Mesenteric fat pad (tissue), 1 donor: Measurements from ENCODE around the gene OVOL3. TPM values are rescaled to one million over a fixed set of nuclear protein-coding genes. Genes with fewer than 3 reads are reported as not detected.
A peak's percentile ranks its signal among the peaks of the same experiment; 100 is the strongest.
"Not testable (repeated sequence)": the region's sequence is repeated elsewhere in the genome, so short reads cannot be mapped to it uniquely, and the experiment has no call there.

Experiments
- DNase-seq: peaks from one replicate; pipeline ENCODE4 v3.0.0-alpha.2; 2020; ENCODE audit warnings: low spot score
- total RNA-seq: library from RNA; stranded (reverse); fragmentation: NEBNext Ultra II Directional; extraction: Animal tissue kit (Norgen Biotek cat#: 25700); gene quantifications from one replicate; pipeline ENCODE4 v1.2.1, GENCODE V29; 2021
- donor health status: DM: yes; HTN: yes; CAD: no.

OVOL3 gene
- total RNA-seq, 1 donor from 2014 or later: not detected

DNA sequence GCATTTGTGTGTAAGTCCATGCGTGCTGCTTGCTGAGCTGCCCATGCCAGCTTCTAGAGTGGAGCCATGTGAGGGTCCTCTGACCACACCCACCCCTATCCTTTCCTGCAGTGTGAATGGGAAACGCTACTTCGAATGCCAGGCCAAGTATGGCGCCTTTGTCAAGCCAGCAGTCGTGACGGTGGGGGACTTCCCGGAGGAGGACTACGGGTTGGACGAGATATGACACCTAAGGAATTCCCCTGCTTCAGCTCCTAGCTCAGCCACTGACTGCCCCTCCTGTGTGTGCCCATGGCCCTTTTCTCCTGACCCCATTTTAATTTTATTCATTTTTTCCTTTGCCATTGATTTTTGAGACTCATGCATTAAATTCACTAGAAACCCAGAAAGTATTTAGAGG lies 14.6 kb downstream of the OVOL3 start:
- DNase-seq: no peak

DNA sequence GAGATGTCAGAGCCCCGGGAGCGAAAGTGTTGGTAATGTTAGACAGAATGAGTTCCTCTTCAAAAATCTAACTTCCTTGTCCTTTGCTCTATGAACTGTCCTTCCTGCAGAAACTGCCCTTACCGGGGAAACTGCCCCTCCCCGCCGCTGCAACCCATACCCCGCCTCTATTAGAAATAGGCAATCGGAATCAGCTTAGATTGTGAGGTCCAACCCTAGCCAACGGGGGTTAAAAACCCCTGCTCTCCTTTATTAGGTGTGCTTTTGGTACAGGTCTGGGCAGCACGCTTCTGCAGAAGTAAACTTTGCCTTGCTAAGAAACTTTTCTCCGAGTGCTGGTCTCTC lies 17.4 kb downstream of the OVOL3 start:
- no peak for DNase-seq

DNA sequence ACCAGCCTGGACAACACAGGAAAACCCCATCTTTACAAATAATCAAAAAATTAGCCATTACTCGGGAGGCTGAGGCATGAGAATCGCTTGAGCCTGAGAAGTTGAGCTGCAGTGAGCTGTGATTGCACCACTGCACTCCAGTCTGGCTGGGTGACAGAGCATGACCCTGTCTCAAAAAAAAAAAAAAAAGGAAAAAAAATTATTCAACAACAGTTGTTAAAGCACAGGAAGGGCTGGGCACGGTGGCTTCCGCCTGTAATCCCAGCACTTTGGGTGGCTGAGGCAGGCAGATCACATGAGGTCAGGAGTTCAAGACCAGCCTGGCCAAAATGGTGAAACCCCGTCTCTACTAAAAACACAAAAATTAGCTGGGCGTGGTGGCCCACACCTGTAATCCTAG lies 20.3 kb downstream of the OVOL3 start:
- DNase-seq: not testable (repeated sequence)

DNA sequence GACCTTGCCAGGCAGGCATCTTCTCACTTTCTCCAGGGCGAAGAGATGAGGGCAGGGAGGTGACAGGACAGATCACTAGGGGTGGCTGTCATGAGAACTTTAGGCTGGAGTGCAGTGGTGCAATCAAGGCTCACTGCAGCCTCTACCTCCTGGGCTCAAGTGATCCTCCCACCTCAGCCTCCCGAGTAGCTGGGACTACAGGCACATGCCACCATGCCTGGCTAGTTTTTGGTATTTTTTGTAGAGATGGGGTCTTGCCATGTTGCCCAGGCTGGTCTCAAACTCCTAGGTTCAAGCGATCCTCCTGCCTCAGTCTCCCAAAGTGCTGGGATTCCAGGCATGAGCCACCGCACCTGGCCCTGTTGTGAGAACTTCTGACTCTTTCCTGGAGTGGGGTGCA lies 23.9 kb downstream of the OVOL3 start:
- DNase-seq: not testable (repeated sequence)

DNA sequence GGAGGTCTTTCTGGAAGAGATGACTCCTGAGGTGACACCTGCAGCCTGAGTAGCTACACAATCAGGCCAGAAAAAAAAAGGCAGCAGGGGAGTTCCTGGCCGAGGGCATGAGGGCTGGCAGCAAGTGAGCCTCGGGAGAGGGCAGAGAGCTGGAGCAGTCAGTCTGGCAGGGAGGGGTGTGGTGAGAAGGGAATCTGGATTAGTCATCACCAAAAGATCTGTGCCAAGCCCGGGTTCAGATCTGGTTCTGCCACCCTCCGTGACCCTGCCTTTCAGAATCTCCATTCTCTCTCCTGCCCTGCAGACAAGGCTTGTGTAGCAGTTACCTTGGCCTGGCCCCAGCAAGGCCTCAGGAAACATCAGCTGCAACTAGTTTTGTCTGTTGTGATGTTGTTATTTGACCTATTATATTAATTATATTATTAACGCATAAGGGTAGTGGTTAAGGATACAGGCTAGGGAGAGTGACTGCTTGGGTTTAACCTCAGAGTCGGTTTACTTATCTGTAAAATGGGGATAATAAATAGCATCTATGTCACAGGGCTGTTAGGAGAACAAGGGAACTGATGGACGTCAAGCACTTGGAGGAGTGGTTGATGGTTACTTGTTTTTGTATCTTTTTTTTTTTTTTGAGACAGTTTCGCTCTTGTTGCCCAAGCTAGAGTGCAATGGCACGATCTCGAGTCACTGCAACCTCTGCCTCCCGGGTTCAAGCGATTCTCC lies 26.2 kb downstream of the OVOL3 start:
- no peak for DNase-seq

DNA sequence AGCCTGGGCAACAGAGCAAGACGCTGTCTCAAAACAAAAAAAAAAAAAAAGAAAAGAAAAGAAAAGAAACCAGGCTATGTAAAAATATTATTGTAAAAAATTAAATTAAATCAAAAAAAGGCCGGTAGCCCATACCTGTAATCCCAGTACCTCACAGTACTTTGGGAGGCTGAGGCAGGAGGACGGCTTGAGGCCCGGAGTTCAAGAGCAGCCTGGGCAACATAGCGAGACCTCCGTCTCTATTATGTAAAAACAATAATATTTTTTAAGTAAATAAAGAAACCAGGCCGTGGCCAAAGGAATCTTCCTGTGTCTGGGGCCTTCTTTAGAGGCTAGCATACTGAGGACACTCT lies 28.2 kb downstream of the OVOL3 start:
- DNase-seq: no peak

DNA sequence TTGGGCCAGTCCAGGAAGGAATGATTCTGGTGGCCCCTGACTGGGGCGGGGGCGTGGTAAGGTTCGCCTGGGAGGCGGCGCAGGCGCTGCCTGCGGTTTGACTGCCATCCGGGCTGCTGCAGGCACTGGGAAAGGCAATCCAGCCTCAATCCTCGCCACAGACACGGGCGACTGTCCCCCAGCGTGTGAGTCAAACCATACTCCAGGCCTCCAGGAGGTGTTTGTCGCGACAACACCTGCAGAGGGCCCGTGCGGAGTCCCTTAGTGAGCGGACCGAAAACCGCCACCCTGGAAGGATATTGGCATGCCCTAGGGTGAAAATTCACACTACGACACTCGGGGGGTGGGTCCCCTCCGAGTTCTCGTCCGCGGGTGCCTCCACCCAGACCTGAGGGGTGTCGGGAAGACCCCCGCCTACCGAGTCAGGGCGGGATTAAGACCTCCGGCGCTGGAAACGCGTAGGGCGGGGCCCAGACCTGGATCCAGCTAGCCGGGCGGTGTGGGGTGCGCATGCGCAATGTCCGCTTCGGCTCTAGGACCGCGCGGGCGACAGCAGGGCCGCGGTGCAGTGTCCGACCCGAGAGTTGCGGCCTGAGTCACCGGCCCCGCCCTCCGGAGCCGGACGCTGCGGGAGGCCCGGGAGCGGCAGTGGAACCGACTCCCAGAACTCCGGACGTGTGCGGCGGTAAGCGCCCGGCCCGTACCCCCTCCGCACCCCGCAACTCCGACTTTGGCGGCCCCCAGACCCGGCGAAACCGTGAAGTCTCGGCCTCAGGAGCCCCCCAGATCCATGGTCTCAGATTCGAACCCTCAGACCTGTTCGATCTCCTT lies 28.7 kb downstream of the OVOL3 start, which contains the start of gene CAPNS1:
Gene CAPNS1 (plus strand): TSS at position 594 of the 831 bp plus-strand sequence. CDS start 946 bp downstream, outside the sequence.
- peak; percentile 100 for DNase-seq

DNA sequence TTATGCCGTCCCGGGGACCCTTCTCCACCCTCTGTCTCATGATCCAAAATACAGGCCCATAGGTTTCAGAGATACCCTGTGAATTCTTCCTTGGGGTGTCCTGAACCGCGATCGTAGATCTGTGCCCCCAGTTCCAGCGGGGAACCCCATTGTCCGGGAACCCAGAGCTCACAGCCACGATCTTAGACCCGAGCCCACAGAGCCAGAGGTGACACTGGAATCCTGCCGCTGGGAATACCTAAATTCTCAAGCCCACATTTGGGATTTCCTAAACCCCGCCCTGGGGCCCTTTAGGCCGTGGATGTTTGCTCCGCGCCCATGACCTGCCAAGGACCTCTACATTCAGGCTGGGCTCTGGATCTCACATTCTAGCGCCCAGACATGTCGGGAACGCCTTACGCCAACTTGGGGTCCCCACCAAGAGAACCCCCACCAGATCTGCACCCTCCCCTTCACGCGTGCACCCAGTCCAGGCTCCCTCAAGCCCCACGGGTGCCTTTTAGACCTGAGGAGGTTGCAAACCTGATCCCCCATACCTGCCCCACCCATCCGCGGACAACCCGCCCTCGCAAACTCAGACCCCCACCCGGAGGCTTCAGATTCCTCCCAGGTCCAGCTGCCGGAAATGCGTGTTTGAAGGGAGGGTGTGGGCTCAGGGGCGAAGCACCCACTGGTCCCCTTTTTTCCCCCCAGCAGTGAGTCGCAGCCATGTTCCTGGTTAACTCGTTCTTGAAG lies 29.5 kb downstream of the OVOL3 start:
- DNase-seq: no peak

DNA sequence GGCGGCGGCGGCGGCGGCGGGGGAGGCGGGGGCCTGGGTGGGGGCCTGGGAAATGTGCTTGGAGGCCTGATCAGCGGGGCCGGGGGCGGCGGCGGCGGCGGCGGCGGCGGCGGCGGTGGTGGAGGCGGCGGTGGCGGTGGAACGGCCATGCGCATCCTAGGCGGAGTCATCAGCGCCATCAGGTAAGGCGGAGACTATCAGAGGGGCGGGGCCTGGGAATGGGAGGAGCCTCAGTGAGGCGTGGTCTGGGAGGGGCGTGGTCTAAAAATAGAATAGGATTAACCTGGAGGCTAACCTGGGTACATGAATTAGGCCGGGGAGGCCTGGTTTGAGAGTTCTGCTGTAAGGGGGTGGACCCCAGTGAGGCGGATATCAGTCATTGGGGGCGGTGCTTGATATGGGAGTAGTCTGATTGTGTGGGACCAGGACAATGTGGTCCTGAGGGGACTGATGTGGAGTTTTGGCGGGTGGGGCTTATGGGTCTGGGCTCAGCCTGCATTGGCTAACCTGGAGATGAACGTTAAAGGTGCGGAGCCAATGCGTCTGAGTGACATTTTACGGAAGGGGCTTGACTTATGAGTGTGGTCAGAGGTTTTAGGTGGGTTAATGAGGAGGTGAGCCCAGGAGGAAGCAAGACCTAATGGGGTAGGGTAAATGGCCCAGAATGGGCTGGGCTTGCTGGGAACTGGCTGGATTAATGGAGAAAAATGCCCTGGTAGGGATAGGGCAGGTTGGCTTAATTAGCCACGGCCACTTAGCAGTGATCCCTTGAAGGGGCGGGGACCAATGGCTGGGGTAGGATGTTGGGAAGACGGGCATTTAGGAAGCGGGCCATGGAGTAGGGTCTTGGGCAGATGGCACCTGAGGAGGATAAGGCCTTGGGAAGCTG lies 30.3 kb downstream of the OVOL3 start:
- peak; percentile 94 for DNase-seq

DNA sequence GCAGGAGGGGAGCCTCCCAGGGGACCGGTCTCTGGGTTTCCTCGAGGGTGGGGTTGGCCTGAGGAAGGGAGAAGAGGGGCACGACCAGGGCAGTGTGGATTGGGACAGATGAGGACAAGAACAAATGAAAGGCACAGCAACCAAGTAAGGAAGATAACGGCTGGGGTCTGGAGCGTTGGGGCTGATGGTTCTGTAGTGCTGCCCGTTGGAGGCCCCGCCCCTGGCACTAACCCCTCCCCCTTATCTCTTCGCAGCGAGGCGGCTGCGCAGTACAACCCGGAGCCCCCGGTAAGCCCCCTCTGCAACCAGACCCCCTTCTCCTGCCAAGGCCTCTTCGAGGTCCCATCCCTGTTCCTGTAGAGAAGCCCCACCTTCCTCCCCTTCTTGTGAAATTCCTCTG lies 31.1 kb downstream of the OVOL3 start:
- no peak for DNase-seq

DNA sequence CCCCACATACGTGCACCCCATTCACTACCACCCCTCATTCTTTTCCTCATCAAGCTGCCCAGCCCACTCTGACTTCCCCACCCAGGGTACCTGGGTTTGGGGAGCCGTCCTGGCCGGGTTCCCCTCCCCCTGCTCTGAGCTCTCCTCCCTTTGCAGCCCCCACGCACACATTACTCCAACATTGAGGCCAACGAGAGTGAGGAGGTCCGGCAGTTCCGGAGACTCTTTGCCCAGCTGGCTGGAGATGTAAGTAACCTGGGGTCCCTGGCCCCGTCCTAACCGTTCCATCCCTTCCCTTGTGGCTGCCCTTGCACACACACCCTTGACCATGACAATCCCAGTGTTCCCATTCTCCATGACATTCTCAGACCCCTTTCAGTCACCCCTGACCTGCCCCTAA lies 31.6 kb downstream of the OVOL3 start:
- DNase-seq: no peak

DNA sequence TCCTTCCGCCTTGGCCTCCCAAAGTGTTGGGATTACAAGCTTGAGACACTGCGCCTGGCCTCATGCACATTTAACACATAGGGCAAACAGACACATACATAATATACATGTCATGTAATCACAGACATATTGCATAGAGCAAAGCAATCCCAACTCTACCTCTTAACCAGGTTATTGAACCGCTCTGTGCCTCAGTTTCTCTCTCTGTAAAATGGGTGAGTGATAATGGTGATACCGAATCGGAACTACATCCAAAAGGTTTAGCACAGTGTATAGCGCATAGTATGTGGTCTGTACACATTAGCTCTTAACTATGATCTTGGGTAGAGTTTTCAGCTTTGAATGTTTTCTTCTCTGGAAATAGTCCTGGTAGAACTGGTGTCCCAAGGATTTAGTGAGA lies 33.7 kb downstream of the OVOL3 start:
- no peak for DNase-seq

DNA sequence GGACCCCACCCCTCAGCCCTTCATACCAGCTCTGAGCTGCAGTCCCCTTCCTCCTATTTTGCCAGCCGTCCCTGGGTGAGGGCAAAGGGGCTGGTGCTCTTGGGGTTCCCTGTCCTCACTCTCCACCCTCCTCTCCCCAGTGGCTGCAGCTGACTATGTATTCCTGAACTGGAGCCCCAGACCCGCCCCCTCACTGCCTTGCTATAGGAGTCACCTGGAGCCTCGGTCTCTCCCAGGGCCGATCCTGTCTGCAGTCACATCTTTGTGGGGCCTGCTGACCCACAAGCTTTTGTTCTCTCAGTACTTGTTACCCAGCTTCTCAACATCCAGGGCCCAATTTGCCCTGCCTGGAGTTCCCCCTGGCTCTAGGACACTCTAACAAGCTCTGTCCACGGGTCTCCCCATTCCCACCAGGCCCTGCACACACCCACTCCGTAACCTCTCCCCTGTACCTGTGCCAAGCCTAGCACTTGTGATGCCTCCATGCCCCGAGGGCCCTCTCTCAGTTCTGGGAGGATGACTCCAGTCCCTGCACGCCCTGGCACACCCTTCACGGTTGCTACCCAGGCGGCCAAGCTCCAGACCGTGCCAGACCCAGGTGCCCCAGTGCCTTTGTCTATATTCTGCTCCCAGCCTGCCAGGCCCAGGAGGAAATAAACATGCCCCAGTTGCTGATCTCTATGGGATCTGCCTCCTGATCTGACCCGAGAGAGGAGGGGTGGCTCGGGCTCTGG lies 38.9 kb downstream of the OVOL3 start:
- DNase-seq: no peak

DNA sequence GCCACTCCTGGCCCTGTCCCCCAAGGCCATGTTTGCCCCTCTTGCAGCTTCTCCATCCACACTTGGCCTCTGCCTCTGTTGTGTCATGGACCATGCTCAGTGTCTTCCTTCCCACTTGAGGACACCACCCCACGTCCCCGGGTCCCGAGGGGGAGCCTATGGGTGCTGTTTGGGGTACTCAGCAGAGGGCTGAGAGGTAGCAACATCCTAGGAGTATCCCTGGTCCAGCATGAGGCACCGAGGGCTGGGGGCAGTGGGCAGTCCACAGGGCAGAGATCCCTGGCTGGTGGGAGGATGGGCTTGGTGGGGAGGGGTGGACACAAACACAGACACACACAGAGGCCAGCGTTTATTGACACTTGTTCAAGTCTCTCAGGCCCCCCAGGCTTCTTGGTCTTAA lies 39.6 kb downstream of the OVOL3 start:
- no peak for DNase-seq

DNA sequence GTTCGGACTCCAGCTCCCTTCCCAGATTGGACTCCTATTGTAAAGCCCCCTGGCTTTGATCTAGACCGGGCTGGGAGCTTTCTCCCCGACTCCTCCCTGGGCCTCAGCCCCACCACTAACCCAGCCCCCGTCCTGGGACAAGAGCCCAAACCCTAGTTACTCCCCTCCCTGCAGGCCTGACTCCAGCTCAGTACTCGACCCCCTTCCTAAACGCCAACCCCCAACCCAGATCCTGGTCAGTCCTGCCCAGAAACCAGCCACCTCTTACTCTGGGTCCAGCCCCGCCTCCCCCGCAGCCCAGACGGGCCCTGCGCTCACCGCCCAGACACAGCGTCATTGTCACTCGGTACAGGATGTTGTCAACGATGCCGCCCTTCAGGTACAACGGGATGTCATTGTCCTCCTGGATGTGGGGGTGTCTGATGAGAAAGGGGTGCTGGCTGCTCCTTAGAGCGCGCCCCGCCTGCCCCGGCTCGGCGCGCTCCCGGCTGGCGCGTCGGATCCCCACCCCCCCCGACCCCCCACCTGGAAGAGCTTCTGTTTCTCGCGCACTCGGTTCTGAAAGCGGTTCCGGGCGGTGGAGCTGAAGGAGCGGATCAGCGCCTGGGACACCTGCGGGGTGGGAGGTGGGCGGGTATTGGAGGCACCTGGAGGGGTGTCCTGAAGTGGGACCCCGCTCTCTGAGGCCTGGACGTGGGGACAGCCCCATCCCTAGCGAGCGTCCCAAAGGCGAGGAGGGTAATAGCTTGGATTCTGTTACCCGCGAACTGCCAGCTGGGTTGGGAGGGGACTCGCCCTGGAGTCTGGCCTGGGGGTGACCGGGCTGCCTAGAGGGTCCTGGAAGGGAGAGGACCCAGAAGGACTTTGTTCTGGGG lies 40.4 kb downstream of the OVOL3 start:
- DNase-seq: no peak

DNA sequence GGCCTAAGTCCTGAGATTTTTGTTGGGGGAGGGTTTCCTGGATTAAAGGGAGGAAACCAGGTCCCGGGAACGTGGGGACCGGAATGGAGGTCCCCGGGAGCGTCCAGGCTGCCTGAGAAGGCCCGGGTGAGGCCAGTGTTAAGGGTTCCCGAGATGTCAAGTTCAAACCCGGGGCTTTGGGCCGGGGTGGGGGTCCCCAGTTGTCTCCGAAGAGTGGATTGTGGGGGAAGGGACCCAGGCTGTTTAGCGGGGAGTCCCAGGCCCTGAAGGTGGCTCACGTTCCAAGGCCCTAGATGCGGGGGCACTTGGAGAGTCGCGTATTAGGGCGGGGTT lies 41.0 kb downstream of the OVOL3 start:
- DNase-seq: no peak

DNA sequence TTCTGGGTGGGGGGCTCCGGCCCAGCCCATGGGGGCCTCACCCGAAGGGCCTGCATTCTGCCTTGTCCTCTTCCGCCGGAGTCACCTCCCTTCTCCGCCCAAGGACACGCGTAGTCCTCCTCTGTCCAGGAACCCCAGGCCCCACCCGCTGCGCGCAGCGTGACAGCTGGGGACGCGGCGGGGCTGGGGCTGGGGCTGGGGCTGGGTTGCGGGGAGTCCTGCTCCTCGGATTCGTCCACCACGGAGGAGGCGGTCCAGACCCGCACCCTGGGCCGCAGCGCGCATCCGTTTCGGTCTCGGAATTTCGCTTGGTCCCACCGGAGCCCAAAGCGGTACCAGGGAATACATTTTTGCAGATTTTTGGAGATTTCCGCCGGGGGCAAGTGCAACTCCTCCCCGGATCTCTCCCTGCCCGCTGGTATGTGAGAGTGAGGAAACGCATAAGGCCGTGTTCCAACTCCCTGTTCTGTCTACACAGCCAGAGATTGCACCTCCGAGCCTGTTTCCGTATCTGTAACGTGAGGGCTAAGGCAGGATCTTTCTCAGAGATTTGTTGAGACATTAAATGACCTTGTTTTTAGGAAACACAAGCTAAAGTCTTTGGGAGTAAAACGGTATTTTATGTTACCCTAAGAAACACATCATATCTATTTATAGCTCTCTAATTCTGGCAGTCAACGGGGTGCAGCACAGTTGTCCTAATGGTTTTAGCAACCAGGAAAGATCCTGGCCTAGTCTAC lies 41.6 kb downstream of the OVOL3 start, which contains the start of gene COX7A1:
Gene COX7A1 (minus strand): TSS at position 96 of the 740 bp plus-strand sequence. CDS start 40 bp downstream, at position 56.
- DNase-seq: no peak

DNA sequence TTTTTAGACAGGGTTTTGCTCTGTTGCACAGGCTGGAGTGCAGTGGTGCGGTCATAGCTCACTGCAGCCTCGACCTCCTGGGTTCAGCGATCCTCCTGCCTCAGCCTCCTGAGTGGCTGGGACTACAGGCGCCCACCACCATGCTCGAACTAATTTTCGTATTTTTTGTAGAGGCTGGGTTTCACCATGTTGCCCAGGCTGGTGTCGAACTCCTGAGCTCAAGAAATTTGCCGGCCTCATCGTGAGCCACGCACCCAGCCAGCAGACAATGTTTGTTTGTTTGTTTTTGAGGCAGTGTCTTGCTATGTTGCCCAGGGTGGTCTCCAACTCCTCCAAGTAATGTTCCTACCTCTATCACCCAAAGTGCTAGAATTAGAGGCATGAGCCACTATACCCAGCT lies 42.2 kb downstream of the OVOL3 start:
- no peak for DNase-seq
